Fibroblast of skin of left quadriceps (primary cell): ENCODE results near the gene MATN3.
A peak's percentile ranks its signal among the peaks of the same experiment; 100 is the strongest.

Experiments used
- DNase-seq, 2 experiments: peaks; one replicate each; pipeline ENCODE4 v3.0.0-alpha.2; 2013; ENCODE audit warnings: low read depth in 2 of 2

The MATN3 gene

DNA sequence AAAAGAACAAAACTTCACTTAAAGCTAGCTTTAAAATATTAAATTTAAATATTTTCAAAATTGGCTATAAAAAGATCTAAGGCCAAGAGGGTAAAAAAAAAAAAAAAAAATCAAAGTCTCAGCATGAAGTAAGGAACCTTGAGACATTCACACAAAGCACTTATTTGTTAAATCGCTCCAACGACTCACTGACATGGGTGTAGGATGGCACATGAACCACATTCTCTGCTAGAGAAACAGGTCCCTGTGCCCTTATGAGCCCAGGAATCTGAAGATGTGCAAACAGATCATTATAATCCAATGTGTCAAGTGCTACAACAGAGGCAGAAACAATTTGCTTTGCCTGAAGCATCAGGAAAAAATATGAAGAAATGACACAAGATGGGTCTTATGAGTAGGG is 25.2 kb upstream of the MATN3 start:
- no peak for DNase-seq

DNA sequence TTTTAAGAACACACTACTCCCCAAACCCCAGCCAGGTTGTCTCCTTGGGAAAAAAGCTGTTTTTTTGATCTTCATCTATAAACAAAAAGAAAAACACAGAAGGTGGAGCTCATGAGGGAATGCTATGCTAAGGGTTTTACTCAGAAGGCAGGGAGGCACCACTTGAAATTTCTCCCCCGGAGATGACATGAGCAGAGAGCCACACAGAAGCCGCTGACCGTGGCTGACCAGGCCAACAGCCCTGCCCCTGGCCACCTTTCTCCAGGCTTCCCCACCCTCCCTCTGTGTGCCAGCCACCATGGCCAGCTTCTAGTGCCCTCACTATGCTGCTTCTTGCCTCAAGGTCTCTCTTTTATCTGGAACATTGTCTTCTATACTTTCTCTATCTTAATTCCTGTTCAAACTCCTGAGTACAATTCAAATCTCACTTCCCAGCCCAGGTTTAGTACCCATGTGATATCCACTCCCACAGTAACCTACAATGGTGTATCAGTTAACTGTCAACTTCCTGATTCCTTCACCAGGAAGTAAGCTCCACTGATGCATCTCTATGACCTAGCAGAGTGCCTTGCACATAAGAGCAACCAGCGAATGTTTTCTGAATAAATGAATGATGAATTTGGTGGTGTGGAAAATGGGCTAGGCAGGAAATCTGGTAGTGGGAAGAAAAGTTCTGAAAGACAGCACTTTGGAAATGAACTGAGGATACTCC is 23.6 kb upstream of the MATN3 start:
- DNase-seq, result no peak

DNA sequence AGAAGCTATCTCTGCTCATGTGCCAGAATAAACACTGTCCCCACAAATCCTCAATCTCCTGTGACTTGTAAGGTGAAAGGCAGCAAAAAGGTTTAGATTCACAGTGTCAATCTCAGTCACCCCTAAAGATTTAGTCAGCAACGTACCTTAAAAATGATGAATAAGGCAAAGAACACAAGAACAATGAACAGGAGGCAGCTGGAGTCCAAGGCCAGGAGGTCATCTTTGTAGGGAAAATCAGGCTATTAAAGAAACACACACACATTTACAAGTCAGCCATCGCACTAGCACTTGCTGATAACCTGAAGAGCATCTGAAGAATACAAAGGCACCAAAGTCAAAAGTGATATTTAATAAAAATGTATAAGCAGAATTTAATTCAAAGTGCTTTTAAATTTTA is 22.4 kb upstream of the MATN3 start:
- DNase-seq, result no peak

DNA sequence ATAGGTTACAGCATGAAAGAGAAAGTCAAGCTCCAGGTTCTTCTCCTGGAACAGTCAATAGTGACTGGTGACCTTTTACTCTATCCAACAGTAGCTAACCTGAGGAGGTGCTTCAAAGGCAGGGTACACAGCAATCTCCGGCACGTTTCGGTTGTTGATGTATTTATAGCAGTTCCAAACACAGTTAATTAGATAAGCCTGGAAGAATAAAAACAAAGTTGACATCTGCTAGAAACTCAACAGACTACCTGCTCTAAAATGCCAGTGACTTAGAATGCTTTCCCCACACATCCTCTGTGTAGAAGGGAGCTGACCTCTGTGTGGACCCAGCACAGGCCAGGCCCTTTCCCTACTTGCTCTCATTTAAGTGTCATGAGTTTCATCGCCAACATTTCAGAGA is 21.8 kb upstream of the MATN3 start:
- no peak for DNase-seq

DNA sequence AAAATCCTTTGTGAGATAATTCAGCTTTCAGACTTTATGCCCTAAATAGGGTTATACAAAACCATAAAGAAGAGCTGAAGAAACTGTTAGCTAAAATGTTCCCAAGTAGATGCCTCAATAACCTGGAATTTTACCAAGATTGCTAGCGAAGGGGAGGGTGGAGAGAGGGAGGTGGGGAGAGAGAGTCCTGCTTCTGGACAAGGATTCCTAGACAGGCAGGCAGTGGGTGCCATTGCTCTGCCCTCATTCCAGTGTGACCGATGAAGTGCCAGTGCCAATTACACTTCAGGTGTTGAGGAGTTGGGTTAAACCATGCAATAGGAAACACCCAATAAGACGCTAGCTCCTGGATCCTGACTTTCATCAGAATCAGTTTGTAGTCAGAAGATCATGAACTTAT is 20.9 kb upstream of the MATN3 start:
- no peak for DNase-seq

DNA sequence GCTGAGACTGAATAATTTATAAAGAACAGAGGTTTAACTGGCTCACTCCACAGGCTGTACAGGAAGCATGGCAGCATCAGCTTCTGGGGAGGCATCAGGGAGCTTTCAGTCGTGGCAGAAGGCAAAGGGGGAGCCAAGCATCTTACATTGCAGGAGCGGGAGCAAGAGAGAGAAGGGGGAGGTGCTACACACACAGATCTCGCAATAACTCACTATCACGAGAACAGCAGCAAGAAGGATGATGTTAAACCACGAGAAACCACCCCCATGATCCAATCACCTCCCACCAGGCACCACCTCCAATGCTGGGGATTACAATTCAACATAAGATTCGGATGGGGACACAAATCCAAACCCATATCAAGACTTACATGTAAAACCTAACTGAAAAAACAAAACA is 17.8 kb upstream of the MATN3 start:
- no peak for DNase-seq

DNA sequence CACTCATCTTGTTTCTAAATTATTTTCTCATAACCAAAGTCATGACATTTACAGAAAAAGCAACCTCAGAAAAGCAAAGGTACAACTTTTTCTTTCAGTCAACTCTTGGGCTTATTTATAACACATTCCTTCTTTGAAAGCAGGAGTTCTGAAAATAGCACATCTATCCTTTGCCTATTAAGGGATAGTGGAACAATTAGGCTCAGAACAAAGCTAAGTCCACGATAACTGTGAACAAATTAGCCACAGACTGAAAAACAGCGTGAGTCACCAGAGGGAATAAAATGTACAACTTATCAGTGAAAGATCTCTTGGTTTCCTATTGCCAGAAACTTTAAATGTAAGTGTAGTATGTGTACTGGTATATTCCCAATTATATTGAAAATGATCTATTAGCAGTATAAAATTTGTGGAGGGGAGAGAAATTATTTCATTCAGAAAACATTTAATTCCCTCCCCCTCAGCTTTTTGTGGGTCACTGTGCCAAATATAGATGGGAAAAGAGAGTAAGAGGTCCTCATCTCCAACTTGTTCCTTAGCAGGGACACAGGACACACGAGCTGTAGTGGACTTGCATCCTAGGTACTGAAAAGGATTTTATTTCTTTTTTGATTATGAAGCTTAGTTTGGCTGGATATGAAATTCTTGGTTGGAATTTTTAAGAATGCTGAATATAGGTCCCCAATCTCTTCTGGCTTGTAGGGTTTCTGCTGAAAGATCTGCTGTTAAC is 15.4 kb upstream of the MATN3 start:
- DNase-seq, result no peak

DNA sequence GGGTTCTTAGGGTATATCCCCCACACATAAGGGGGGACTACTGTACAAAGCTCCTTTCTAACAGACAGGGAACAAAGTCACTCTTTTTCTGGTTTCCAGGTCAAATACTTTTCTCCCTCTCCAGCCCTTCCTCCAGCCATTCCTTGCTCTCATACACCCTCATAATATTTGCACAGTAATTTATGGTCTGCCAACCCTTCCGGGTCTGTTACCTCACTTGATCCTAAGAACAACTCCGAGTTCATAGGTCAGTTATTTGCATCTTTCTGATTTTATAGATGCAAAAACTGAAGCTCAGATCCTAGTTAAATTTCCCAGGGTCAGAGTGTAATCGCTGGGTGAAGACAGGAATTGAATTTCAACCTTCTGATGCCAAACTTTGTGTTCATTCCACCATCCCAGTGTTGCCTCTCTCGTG is 14.8 kb upstream of the MATN3 start:
- DNase-seq, result no peak

DNA sequence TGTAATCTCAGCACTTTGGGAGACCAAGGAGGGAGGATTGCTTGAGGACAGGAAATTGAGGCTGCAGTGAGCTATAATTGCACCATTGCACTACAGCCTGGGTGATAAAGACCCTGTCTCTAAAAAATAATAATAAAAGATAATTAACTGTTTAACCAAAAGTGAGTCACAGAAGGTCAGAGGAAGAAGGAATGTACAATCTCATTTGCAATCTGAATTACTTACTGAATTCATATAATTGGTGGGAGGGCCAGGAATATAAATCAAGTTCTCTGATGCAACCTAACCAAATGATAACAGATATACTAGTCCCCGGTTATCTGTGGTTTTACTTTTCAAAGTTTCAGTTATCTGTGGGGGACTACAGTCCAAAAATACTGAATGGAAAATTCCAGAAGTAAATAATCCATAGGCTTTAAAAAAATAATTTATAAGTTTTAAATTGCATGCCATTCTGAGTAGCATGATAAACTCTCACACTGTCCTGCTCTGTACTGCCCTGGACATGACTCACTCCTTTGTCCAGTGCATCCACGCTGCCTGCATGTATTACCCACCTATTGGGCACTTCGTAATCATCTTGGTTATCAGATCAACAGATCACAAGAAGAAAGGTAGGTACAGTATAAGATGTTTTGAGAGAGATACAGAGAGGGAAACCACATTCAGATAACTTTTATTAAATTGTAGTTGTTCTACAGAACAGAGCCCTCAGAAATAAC is 12.8 kb upstream of the MATN3 start:
- DNase-seq, result peak; percentile 80 to 81

DNA sequence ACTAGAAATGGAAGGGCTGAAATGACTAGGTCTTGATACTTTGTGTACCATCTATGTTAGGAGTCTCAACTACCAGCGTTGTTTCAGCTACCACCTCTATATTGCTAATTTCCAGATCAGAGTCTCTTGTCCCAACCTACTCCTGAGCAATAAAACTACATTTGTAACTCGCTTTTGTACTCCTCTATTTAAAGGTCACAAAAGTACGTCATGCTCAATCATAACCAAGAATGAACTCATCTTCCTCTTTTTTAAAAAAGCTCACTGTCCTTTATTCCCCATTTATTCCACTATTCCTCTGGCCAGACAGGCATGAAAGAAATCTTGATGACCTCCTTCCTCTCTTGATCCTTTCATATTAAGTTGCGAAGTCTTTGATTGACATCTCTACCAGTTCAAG is 11.2 kb upstream of the MATN3 start:
- DNase-seq, result no peak

DNA sequence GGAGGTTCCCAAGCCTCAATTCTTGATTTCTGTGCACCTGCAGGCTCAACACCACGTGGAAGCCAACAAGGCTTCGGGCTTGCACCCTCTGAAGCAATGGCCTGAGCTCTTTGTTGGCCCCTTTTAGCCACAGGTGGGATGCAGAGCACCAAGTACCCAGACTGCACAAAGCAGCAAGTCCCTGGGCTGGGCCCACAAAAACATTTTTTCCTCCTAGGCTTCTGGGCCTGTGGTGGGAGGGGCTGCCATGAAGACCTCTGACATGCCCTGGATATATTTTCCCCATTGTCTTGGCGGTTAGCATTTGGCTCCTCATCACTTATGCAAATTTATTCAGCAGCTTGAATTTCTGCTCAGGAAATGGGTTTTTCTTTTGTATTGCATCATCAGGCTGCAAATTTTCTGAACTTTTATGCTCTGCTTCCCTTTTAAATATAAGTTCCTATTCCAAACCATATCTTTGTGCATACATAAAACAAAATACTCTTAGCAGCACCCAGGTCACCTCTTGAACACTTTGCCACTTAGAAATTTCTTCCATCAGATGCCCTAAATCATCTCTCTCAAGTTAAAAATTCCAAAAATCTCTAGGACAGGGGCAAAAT is 9.0 kb upstream of the MATN3 start:
- no peak for DNase-seq

DNA sequence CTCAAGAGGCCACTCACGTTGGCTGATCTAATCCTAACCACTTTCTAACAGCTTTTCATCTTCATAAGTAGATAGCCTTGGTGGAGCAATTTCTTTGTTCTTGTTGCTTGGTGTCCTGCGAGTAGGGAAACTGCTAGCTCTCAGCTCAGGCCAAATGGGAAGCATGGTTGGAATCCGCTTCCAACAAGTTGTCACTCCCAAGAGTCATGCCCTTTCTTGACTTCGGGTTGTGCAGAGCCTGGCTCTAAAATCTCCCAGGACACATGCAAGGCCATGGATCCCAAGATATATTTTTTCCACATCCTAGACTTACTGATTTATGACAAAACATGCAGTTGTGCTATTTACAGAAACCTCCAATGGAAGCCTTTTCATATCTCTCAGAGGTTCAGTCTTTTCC is 7.3 kb upstream of the MATN3 start:
- DNase-seq, result no peak

DNA sequence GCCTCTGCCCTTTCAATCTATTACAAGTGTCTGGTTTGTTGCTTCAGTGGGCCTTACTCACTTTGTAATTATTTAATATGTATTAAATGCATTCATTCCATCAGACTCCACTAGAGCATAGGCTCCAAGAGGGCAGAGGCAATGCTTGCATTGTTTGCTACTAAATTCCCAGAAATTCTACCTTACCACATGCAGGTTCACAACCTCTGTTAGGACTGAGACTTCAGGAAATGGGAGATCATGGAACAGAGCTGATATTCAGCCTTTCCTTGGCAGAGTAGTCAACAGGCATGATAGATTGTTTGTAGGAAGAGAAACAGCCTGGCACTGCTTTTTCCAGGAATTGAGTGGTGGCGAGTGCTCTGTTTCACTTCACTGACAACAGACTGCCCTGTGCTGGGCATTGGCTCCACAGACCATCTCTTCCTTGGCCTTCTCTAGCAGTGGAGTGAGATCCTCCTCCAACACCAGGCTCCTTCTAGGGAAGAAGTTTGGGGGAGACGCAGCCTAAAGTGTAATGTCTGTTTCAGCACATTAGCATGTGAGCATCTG is 6.2 kb upstream of the MATN3 start:
- no peak for DNase-seq

DNA sequence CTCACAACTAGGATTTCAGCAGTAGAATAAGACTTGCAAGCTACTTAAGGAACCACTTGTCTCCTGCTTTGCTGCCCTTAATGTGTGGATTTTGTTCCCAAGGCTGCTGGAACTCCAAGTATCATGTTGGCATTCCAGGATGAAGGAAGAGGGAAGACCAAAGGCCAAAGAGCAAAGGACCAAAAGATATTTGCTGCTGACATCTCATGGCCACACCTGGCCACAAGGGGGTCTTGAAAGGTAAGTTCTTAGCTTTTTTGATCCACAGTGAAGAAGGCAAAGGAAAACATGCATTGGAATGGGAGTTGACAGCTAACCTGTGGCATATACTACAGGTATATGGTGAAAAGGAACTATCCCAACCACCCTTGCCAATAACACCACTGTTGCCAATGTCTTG is 3.9 kb upstream of the MATN3 start:
- no peak for DNase-seq

DNA sequence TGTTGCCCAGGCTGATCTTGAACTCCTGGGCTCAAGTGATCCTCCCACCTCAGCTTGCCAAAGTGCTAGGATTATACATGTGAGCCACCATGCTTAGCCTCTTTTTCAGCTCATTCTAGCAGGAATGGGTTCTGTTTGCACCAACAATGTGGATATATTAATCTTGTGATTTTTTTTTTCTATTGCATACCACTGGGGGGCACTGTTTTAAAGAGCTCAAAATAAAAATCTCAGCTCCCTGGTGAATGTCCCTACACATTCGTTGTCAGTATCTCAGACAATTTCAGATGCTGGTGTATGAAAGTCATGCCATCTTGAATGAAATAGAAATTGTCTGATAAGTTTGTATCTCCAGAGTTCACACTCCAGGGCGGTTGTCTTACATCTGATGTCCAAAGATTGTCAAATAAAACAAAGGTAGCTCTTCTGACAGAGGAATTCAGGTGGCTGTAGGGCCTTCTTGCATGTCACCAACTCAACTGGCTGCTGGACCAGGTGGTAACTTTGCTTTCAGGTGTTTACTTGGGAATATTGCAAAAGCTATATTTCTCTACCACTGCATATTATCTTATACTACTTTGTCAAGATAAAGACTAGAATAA is 3.1 kb upstream of the MATN3 start:
- DNase-seq, result peak in 1 of 2 experiments; percentile 27

DNA sequence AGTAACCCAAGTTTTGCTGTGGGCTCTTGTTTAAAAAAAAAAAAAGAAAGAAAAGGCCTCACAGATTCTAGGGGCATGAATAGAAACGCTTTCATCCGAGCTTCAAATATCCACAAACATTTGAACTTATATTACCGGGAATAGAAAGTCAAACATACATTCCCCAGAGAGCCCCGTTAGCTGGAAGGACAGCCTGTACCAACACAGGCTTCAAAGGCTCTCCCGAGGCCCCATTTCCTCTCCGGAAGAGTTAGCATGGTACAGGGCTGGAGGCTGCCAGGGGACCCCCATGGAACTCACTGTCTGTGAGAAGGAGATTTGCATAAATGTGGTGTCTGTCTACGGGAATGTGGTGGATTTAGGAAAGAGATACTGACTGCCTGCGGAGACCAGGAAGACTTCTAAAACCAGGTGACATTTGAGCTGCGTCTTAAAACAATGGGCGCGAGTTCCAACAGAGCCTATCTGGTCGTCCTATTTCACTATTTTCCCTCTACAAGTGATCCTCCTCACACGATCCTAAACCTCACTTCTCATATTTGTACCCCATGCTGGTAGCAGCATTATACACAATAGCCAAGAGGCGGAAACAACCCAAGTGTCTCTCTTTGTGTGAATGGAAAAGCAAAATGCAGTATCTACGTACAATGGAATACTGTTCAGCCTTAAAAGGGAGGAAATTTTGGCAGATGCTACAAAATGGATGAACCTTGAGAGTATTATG is 820 bp upstream of the MATN3 start:
- no peak for DNase-seq

DNA sequence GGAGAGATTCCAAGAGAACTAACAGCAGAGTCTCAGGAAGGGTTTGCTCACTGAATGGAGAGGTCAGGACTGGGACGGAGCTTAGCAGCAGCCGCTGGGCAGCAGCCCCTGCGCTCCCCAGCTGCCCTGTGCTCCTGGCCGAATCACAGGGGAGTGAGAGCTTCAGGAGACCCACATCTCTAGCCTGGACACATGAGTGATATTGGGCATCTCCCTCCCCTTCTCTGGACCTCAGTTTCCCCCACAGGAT is 511 bp downstream of the MATN3 start:
- no peak for DNase-seq

DNA sequence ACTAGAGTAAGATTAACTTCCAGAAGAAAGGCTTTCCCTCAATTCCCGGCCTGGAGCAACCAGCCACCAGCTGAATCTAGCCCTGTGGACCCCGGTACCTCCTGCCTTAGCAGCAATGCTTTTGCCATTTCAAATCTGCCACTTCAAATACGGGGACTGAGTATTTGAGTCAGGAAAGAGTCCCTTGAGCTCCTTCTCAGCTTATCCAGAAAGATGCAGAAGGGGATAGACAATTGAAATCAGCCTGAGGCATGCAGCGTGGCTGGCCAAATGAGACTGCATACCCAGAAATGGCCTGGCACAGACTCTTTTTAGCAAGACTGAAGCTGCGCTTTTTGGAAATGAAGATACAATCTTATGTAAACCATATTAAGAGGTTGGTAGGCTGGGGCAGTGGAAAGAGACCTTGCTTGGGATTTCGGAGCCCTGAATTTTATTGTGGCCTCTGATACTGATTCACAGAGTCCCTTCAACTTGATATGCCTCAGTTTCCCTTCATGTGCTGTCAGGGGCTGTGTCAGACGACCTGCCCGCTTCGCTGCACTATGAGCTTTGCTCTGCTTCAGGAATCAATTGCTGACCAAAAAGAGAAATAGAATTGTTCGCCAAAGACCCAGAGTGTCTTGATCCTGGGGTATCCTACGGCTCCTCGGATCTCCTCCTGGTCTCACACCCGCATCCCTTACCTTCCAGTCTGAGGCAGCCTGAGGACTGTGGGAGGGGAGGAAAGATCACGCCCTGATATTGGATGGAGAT is 1.0 kb downstream of the MATN3 start:
- no peak for DNase-seq

DNA sequence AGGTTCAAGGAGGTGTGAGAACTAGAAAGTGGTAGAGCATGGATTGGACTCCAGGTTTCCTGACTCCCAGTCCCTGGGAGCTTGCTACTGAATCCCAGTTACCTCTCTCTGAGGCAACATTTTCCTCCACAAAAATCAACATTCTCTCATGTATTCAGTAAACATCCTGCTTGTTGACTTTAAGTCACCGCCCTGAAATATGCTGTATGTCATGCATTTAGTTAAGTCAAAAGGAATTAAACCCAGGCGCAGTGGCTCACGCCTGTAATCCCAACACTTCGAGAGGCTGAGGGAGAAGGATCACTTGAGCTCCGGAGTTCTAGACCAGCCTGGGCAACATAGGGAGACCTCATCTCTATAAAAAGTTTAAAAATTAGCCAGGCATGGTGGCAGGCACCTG is 3.8 kb downstream of the MATN3 start:
- no peak for DNase-seq

DNA sequence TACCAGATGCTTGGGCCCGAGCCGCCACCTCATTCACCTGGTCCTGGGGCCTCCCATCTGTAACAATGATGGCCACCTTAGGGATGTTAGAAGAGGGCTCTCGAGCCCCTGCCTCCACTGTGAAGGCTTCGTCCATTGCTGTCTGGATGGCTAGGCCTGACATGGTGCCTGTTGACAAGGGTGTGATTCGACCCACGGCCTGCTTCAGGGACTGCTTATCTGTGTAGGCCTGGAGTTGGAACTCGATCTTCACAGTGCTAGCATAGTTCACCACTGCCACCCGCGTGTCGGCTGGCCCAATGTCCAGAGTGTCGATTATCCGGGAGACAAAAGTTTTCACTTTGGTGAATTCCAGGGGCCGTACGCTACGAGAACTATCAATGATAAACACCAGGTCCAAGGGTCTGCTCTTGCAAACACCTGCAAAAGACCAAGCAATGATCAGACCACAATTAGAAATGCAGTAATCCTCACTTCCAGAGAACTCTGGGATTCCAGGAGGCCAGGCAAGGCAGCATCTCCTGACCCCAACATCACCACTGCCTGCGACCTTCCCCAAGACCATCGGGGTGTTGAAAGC is 6.5 kb downstream of the MATN3 start:
- no peak for DNase-seq
